ENCODE data around the gene CAMTA2.

Gene CAMTA2

DNA sequence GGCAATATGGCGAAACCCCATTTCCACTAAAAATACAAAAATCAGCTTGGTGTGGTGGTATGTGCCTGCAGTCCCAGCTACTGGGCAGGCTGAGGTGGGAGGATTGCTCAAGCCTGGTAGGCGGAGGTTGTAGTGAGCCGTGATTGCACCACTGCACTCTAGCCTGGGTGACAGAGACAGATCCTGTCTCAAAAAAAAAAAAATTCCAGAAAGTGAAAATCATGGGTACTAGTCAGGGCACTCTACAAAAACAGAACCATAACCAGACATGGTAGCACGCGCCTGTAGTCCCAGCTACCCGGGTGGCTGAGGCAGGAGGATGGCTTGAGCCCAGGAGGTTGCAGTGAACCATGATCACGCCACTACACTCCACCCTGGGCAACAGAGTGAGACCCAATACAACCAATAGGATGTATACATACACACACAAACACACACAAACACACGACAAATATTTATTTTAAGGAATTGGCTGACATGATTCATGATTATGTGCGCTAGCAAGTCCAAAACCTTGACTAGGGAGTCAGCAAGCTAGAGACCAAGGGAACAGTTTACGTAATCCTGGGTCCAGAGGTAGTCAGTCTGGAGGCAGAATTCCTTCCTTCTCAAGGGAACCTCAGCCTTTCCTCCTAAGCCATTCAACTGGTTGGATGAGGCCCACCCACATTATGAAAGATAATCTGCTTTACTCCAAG lies 67.0 kb downstream of the CAMTA2 start:
- no peak for DNase-seq

DNA sequence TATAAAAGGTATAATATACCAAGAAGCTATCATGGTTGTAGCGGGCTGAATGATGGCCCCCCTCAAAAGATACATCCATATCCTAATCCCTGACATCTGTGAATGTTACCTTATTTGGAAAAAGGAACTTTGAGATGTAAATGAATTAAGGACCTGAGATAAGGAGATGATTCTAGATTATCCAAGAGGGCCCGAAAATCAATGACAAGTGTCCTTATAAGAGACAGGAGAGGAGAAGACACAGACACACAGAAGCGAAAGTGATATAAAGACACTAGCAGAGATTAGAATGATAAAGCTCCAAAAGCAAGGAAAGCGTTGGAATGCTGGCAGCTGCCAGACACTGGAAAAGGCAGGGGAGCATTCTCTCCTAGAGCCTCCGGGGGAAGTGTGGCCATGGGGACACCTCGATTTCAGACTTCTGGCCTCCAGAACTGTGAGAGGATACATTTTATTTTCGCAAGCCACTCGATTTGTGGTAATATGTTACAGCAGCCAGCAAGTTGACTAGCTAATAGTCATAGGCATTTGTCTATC lies 67.9 kb downstream of the CAMTA2 start:
- DNase-seq: no peak

Measured in right forelimb (tissue), 1 donor.